GM19238 (cell line): ENCODE measurements around the gene CGGBP1.
A peak's percentile ranks its signal among the peaks of the same experiment; 100 is the strongest.
"Not testable (repeated sequence)": the region's sequence is repeated elsewhere in the genome, so short reads cannot be mapped to it uniquely, and the experiment has no call there.

Source experiments
- DNase-seq: peaks from one replicate; pipeline ENCODE4 v3.0.0; 2011; ENCODE audit warnings: low spot score; ENCODE audit not compliant: insufficient read length

The CGGBP1 gene

GRCh38 chr3:88034491-88035275 lies 24.1 kb downstream of the CGGBP1 start:
- no peak for DNase-seq

DNA sequence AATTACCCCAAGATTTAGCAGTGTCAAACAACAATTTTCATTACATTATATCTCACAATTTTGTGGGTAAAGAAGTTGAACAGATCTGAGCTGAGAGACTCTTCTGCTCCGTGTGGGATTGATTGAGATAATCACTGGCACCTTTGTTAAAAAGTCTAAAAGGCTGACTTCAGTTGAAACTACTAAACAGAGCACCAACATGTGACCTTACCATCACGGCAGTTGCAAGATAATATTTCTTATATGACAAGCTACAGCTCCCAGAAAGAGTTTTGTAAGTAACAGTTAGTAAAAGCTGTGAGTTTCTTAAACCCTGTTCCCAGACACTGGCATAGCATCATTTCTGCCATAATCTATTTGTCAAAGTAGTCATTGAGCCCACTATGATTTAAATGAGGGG lies 25.0 kb downstream of the CGGBP1 start:
- no peak for DNase-seq

DNA sequence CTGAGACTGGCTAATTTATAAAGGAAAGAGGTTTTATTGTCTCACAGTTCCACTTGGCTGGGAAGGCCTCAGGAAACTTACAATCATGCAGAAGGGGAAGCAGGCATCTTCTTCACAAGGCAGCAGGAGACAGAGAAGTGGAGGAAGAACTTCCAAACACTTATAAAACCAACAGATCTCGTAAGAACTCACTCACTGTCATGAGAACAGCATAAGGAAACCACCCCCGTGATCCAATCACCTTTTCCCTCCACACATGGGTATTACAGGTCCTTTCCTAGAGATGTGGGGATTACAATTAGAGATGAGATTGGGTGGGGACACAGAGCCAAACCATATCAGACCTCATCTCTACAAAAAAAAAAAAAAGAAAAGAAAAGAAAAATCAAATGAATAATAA lies 25.7 kb downstream of the CGGBP1 start:
- DNase-seq, result no peak

DNA sequence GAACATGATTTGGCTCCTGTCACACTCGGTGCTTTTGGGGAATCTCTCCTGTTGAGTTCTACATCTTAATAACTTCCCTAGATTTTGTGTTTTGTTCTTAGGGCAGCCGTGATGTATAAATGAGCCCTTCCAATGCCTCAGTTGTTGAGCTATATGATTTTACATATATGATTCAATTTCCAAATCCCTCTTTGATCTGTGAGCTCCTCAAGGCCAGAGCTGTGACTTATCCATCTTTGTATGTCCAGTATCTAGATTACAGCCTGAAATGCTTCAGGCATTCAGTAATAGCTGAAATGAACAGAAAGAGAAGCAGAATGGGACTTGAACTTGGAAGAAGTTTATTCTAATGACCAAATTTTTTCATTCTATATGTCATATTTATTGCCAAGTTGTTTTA lies 26.6 kb downstream of the CGGBP1 start:
- no peak for DNase-seq

DNA sequence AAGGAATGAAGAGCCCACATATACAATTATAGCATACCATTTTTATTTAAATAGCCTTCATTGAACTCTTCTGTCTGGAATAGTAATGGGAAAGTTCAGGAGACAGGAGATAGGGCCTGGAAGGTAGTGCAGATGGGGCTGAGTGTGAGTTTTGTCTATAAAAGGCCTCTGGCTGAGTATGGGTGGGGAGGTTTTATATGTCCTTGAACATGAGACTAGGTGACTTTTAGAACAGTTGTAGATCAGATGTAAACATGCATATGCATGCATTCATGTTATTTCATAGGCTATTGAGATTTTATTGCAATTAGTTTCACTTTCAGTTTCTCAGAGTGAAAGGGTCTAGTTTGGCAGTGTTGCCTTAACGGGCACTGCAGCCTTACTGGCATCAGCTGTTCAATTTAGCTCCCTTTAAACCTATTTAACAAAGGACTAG lies 27.1 kb downstream of the CGGBP1 start:
- DNase-seq, result peak; percentile 13

DNA sequence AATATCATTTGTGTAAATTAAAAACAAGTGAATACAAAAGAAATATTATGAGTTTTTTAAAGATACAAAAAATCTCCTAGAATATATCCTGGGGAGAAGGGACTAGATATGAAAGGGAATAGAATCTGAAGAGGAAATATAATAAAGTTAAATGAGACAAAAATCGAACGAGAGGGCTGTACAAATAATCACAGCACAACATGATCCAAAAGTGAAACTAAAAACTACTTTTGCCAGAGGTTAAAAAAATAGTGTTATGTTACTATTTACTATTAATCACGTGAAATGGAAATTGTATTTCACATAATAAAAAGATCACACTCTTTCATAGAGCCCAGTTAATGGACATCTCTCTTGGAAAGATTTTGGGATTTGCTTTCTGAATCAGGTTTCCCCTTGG lies 28.6 kb downstream of the CGGBP1 start:
- no peak for DNase-seq

DNA sequence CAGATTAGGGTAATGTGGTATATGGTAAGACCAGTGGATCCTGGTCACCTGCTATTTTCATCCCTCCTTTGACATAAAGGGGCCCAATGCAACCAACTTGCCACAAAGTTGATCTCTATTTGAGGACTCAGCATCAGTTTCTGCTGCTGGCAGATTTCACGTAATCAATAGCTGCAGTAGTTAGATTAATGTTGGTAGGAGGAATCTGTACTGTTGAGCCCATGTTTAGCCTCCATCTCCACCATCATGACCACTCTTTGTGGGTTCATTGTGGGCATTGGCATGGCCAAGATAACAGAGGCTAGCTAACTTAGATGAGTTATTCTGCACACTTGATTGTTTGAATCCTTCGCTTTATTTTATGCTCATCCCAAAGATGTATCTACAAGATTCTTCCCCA lies 29.9 kb downstream of the CGGBP1 start:
- DNase-seq, result no peak

- no peak for DNase-seq
Measured at GRCh38 chr3:88025001-88025552, 33.7 kb downstream of the CGGBP1 start.

DNA sequence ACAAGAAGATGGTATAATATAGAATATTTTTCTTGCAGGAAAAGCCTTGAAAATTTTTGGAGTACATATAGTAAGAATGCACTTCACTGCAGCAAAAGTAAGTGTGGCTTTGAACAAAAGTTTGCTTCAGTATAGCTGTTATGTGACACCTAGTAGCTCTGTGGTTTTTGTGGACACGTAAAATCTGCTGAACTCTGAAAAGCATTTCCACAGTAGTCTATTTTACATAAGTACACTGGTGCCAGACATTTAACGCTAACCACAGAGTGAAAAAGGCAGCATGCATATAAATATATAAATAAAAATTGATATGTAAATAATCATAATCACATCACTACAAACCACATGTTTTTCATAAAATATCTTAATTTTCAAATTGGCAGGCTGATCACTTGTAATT lies 39.8 kb downstream of the CGGBP1 start:
- DNase-seq, result peak; percentile 13

GRCh38 chr3:88015656-88016055 lies 43.1 kb downstream of the CGGBP1 start:
- DNase-seq, result not testable (repeated sequence)

DNA sequence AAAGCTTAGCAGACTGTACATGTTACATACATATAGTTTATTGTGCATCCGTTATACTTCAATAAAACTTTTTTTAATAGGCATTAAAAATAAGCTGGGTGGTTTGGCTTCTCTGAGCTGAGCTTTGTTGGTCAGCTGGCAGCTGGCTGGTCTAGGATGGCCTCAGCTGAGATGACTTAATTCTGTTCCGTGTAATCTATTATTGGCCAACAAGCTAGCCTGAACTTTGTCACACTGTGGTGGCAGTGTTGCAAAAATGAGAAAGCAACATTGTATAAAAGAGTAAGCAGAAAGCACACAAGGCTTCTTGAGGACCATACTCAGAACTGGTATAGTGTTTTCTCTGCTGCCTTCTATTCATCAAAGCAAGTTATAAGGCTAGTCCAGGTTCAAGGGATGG lies 45.2 kb downstream of the CGGBP1 start:
- DNase-seq, result no peak

- DNase-seq, result no peak
Measured at GRCh38 chr3:88010810-88011209, 48.0 kb downstream of the CGGBP1 start.

DNA sequence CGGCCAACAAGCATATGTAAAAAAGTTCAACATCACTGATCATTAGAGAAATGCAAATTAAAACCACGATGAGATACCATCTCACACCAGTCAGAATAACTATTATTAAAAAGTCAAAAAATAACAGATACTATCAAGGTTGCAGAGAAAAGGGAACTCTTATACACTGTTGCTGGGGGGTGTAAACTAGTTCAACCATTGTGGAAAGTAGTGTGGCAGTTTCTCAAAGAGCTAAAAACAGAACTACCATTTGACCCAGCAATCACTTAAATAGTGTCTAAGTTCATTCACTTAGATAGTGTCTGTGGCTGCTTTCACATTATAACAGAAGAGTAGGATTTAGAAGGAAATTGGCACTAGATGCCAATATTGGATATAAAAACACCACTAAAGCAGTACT lies 49.7 kb downstream of the CGGBP1 start:
- DNase-seq, result no peak

- no peak for DNase-seq
Measured at GRCh38 chr3:88005066-88005465, 53.7 kb downstream of the CGGBP1 start.

- DNase-seq, result no peak
Measured at GRCh38 chr3:88003115-88003755, 55.6 kb downstream of the CGGBP1 start.

- DNase-seq, result no peak
Measured at GRCh38 chr3:88002448-88002847, 56.4 kb downstream of the CGGBP1 start.
